AG10803 (cell line): Measurements from ENCODE around the gene SLC43A2.

ENCODE experiments used
- DNase-seq: peaks from one replicate; pipeline ENCODE4 v3.0.0; 2010; ENCODE audit warnings: low read depth
- H3K4me3 ChIP-seq: 2 replicates; pipeline ENCODE4 v1.5.1; 2011; ENCODE audit warnings: mild to moderate bottlenecking, low read length, control low read depth
- CTCF ChIP-seq: conservative IDR thresholded peaks from 2 replicates; pipeline ENCODE4 v1.5.1; 2011; ENCODE audit warnings: mild to moderate bottlenecking, low read length, control low read depth, inconsistent platforms

Gene SLC43A2

GRCh38 chr17:1559047-1560043, 69.3 kb downstream of the SLC43A2 start:
- no peak for TF ChIP-seq CTCF

GRCh38 chr17:1558401-1558800, 70.2 kb downstream of the SLC43A2 start:
- no peak overlapping the region for H3K4me3 ChIP-seq
- no peak for TF ChIP-seq CTCF
- DNase-seq = no peak

More at GRCh38 chr17:1559047-1560043, 69.3 kb downstream of the SLC43A2 start:
- no peak for DNase-seq
- H3K4me3 ChIP-seq = no peak overlapping the region

- DNase-seq = no peak
- no peak for TF ChIP-seq CTCF
- no peak overlapping the region for H3K4me3 ChIP-seq
Observed at GRCh38 chr17:1557355-1558095, 71.1 kb downstream of the SLC43A2 start.

DNA sequence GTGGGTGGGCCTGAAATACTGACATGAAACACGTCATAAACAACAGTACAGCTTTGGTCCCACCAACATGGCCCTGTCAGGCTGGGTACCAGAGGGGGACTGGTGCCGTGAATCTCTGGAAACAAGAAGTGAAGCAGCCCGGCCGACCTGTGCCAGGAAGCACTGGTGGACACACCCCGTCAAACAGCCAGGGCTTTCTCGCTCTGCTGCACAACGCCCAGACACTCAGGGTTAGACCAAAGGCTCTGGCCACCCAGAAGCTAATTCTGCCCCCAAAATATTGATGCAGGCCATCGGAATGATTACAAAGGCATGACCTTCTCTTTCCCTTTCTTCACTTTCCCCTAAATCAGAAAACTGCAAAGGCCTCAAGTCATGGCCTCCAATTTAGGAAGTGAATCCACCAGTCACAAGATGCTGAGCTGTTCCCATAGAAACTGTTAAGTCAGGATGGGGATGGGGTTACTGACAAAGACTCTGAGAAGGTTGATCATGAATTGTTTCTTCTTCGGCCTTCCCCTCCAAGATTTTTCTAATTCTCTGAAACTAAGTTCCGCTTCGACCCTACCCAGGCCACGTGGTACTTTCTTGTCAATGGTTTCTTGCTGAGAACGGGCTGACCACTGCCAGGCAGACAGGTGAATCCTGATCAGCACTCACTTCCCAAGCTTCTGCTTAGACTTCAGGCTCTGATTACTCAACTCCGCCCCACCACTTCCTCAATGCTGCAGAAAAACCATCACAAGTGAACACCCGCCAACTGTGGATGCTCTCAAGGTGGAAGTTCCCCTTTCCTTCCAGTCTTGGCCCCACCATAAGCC, 72.8 kb downstream of the SLC43A2 start:
- no peak for TF ChIP-seq CTCF
- no peak overlapping the region for H3K4me3 ChIP-seq
- DNase-seq = no peak

GRCh38 chr17:1554751-1555540, 73.7 kb downstream of the SLC43A2 start:
- no peak overlapping the region for H3K4me3 ChIP-seq
- no peak for DNase-seq
- no peak for TF ChIP-seq CTCF
